ENCODE measurements around the gene TMEM69. TPM values are rescaled to one million over a fixed set of nuclear protein-coding genes. Genes with fewer than 3 reads are reported as not detected.

The TMEM69 gene
- total and polyA plus RNA-seq, 2 of the 8 experiments (the other 6 are each of a cell fraction or from before 2014, with no cell fraction given) = 39.0 to 123 TPM

GRCh38 chr1:45666836-45667235 lies 21.1 kb upstream of the TMEM69 start:
- peaks cover 15 to 19% of the 10 kb centered on the region in 2 experiments for H4K20me1 ChIP-seq (replicated peaks in 1 of 2; ENCODE audit: control insufficient read depth in 1 of 2, insufficient read depth in 2 of 2, low read length in 2 of 2)
- CTCF ChIA-PET (ENCODE audit: partially characterized antibody) = no interaction called here

More at GRCh38 chr1:45666836-45667235, 21.1 kb upstream of the TMEM69 start:
- Histone ChIP-seq H3K4me2 (ENCODE audit: insufficient read depth in 1 of 2, low read depth in 2 of 2, low read length in 2 of 2) (no peak overlapping the region), H3K9ac (replicated peaks in 1 of 4; ENCODE audit: extremely low read depth in 1 of 4, low read depth in 3 of 4, low read length in 3 of 4) (no peak overlapping the region), H2BK12ac (ENCODE audit: low read depth, low read length) (no peak overlapping the region), H4K8ac (ENCODE audit: extremely low read depth, insufficient read depth, low read length) (no peak overlapping the region), H4K5ac (ENCODE audit: insufficient read length, low read depth, low read length) (no peak overlapping the region), H3K56ac (replicated peaks; ENCODE audit: insufficient read length, low read depth, low read length) (no peak overlapping the region), H3K23me2 (ENCODE audit: low read depth, low read length) (no peaks in the 10 kb centered on the region), H2BK20ac (ENCODE audit: low read length) (no peak overlapping the region), H2BK15ac (ENCODE audit: low read length) (no peak overlapping the region), H3K14ac (ENCODE audit: insufficient read length) (no peak overlapping the region), H2AFZ (ENCODE audit: low read length) (no peak overlapping the region), H3K27ac (ENCODE audit: low read depth, low read length) (no peak overlapping the region), H3K27me3 (replicated peaks in 1 of 4; ENCODE audit: control insufficient read depth in 3 of 4, extremely low read depth in 1 of 4, insufficient read depth in 3 of 4, low read length in 3 of 4) (no peaks in the 10 kb centered on the region), H2BK5ac (ENCODE audit: low read depth, low read length) (no peak overlapping the region), H3K4ac (replicated peaks; ENCODE audit: insufficient read length, low read depth, low read length) (no peak overlapping the region), H3K23ac (ENCODE audit: insufficient read length) (no peak overlapping the region), H3K36me3 (ENCODE audit: control insufficient read depth in 2 of 4, insufficient read depth in 4 of 4, low read length in 3 of 4) (no peaks in the 10 kb centered on the region; a peak in 1 of 8 replicates), H4K91ac (replicated peaks; ENCODE audit: insufficient read length, low read length) (no peak overlapping the region), H3K79me1 (ENCODE audit: low read depth, low read length) (peaks cover 5% of the 10 kb centered on the region; the same call in 1 of the 2 replicates), H3K4me1 (replicated peaks in 1 of 4; ENCODE audit: control insufficient read depth in 3 of 4, insufficient read depth in 4 of 4, low read length in 3 of 4) (no peaks in the 10 kb centered on the region), H3K9me3 (ENCODE audit: insufficient read depth in 2 of 2, low read depth in 1 of 2, low read length in 1 of 2) (no peaks in the 10 kb centered on the region), H2AK5ac (ENCODE audit: low read depth, low read length) (no peak overlapping the region), H3K79me2 (ENCODE audit: control insufficient read depth in 1 of 2, insufficient read depth in 2 of 2, low read length in 2 of 2) (peaks cover 32 to 99% of the 10 kb centered on the region in 2 experiments), H2BK120ac (replicated peaks; ENCODE audit: low read depth, low read length) (no peak overlapping the region), H3K4me3 (ENCODE audit: extremely low read depth in 1 of 4, insufficient read depth in 2 of 4, low read depth in 3 of 4, low read length in 4 of 4) (no peak overlapping the region), H3K18ac (ENCODE audit: extremely low read depth, low read length) (no peak overlapping the region)
- TF ChIP-seq POLR2AphosphoS5 (IDR thresholded peaks at IDR 0.05; ENCODE audit: low read depth, low read length) (no peak), SIRT6 (IDR thresholded peaks at IDR 0.05; ENCODE audit: low read length) (no peak), CEBPB (IDR thresholded peaks at IDR 0.05; ENCODE audit: low read depth, low read length) (no peak), KDM4A (IDR thresholded peaks at IDR 0.05; ENCODE audit: low read depth, low read length, severe bottlenecking) (no peak), YY1 (IDR thresholded peaks at IDR 0.05; ENCODE audit: low read depth, low read length) (no peak), POU5F1 (IDR thresholded peaks at IDR 0.05; ENCODE audit: low read depth, low read length) (no peak), GABPA (IDR thresholded peaks at IDR 0.05; ENCODE audit: borderline replicate concordance, insufficient read depth, low read length) (no peak), CTBP2 (IDR thresholded peaks at IDR 0.05; ENCODE audit: borderline replicate concordance, insufficient read depth, insufficient read length, low read length) (no peak), POLR2A (IDR thresholded peaks at IDR 0.05; ENCODE audit: control extremely low read depth in 1 of 2, low read depth in 2 of 2, low read length in 2 of 2) (no peak)
- DNase-seq (ENCODE audit: low read depth in 1 of 2, low spot score in 2 of 2) (no peak), FAIRE-seq (no peak)
- POLR2A ChIA-PET (ENCODE audit: partially characterized antibody) = interaction anchor here (1.0 kb wide), 1 partner anchor 19 kb away, joined by 3 read pairs; the partner anchor contains the start of gene GPBP1L1
- WGBS, 2 experiments (ENCODE audit: extremely low coverage in 1 of 2, insufficient coverage in 1 of 2, insufficient read length in 1 of 2, insufficient replicate concordance in 2 of 2, low coverage in 1 of 2, low lambda C conversion rate in 2 of 2, missing lambda C conversion rate in 1 of 2) = 89% methylated on average over 2 of the region's 2 CpGs; no CpG with 5 or more reads in 1 of the 2 experiments
